ENCODE data around the gene FCGR3B. TPM values are rescaled to one million over a fixed set of nuclear protein-coding genes. Genes with fewer than 3 reads are reported as not detected.

Gene FCGR3B
- total RNA-seq (1 to 10 TPM; 6.0 to 9.2 TPM), polyA plus RNA-seq (1 to 10 TPM in 1 of 2 donors, under 1 TPM in 1; 0.64 to 2.2 TPM)

DNA sequence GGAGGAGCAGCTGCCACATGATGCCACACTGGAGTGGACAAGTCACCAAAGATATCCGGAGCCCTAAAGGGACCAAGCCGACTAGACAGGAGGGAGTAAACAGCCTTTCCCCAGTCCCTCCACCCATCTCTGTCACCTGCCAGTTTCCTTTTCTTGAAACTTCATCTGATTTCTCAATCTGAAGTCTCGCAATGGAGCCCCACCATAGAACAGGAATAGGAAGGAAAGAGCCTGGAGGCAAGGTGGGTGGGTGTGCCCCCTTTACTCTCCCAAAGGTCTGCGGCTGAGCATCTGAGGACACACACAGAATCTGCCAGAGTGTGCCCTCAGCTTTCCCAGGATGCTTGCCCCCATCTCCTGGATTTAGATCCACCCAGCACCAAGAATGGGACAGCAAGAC, at the start of gene FCGR3B:
Gene FCGR3B, minus strand, starts transcription at position 101 of the 400 bp plus-strand sequence. Its CDS starts 82 bp downstream, at position 19.
- H3K4me3 ChIP-seq (ENCODE audit: low read depth in 1 of 3, low read length in 3 of 3): no peak within 1 kb of the TSS
- H3K27ac ChIP-seq (ENCODE audit: low read depth in 1 of 2, low read length in 2 of 2): no peak within 1 kb of the TSS
- WGBS: 88% methylated on average over 4 of the region's 4 CpGs
- TF ChIP-seq, protein P1, sequence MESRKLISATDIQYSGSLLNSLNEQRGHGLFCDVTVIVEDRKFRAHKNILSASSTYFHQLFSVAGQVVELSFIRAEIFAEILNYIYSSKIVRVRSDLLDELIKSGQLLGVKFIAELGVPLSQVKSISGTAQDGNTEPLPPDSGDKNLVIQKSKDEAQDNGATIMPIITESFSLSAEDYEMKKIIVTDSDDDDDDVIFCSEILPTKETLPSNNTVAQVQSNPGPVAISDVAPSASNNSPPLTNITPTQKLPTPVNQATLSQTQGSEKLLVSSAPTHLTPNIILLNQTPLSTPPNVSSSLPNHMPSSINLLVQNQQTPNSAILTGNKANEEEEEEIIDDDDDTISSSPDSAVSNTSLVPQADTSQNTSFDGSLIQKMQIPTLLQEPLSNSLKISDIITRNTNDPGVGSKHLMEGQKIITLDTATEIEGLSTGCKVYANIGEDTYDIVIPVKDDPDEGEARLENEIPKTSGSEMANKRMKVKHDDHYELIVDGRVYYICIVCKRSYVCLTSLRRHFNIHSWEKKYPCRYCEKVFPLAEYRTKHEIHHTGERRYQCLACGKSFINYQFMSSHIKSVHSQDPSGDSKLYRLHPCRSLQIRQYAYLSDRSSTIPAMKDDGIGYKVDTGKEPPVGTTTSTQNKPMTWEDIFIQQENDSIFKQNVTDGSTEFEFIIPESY (IDR thresholded peaks at IDR 0.05): no peak
- no peak for TF ChIP-seq JUND (IDR thresholded peaks at IDR 0.05)
- TF ChIP-seq, protein P2, sequence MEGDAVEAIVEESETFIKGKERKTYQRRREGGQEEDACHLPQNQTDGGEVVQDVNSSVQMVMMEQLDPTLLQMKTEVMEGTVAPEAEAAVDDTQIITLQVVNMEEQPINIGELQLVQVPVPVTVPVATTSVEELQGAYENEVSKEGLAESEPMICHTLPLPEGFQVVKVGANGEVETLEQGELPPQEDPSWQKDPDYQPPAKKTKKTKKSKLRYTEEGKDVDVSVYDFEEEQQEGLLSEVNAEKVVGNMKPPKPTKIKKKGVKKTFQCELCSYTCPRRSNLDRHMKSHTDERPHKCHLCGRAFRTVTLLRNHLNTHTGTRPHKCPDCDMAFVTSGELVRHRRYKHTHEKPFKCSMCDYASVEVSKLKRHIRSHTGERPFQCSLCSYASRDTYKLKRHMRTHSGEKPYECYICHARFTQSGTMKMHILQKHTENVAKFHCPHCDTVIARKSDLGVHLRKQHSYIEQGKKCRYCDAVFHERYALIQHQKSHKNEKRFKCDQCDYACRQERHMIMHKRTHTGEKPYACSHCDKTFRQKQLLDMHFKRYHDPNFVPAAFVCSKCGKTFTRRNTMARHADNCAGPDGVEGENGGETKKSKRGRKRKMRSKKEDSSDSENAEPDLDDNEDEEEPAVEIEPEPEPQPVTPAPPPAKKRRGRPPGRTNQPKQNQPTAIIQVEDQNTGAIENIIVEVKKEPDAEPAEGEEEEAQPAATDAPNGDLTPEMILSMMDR (IDR thresholded peaks at IDR 0.05; ENCODE audit: low read depth, low read length, missing input control): no peak
- H3K9me3 ChIP-seq (ENCODE audit: control insufficient read depth in 4 of 4, low read length in 3 of 4): no peaks in the 10 kb centered on the region
- DNase-seq (ENCODE audit: low spot score): no peak
- no peaks in the 10 kb centered on the region for H3K27me3 ChIP-seq (ENCODE audit: control insufficient read depth in 4 of 4, insufficient read depth in 4 of 4, low read length in 3 of 4)
- H3K9ac ChIP-seq (ENCODE audit: low read depth in 1 of 2, low read length in 2 of 2): no peak within 1 kb of the TSS
- H3K36me3 ChIP-seq (ENCODE audit: control insufficient read depth in 4 of 4, insufficient read depth in 3 of 4, low read depth in 1 of 4, low read length in 3 of 4): no peaks in the 10 kb centered on the region
- H3K4me1 ChIP-seq (ENCODE audit: control insufficient read depth in 4 of 4, insufficient read depth in 4 of 4, low read length in 3 of 4): no peaks in the 10 kb centered on the region

- Histone ChIP-seq H3K4me3 (ENCODE audit: low read depth in 1 of 3, low read length in 3 of 3) (no peak overlapping the region), H3K27ac (ENCODE audit: low read depth in 1 of 2, low read length in 2 of 2) (no peak overlapping the region), H3K36me3 (ENCODE audit: control insufficient read depth in 4 of 4, insufficient read depth in 3 of 4, low read depth in 1 of 4, low read length in 3 of 4) (no peaks in the 10 kb centered on the region), H3K27me3 (ENCODE audit: control insufficient read depth in 4 of 4, insufficient read depth in 4 of 4, low read length in 3 of 4) (no peaks in the 10 kb centered on the region), H3K9me3 (ENCODE audit: control insufficient read depth in 4 of 4, low read length in 3 of 4) (no peaks in the 10 kb centered on the region), H3K4me1 (ENCODE audit: control insufficient read depth in 4 of 4, insufficient read depth in 4 of 4, low read length in 3 of 4) (peaks cover 4 to 24% (median 19%) of the 10 kb centered on the region in 4 donors), H3K9ac (ENCODE audit: low read depth in 1 of 2, low read length in 2 of 2) (no peak overlapping the region)
- DNase-seq (ENCODE audit: low spot score): no peak
- 70% methylated on average over 3 of the region's 3 CpGs for WGBS
- TF ChIP-seq GABPA (IDR thresholded peaks at IDR 0.05 in 1 of 2, conservative IDR thresholded peaks at IDR 0.05 in 1 of 2) (no peak), HNF4A (conservative IDR thresholded peaks at IDR 0.05) (no peak), YY1 (IDR thresholded peaks at IDR 0.05) (no peak), TAF1 (conservative IDR thresholded peaks at IDR 0.05) (no peak), RXRA (IDR thresholded peaks at IDR 0.05) (peak; percentile 14 to 33), NR2F2 (IDR thresholded peaks at IDR 0.05) (peak; percentile 72)
- TF ChIP-seq, protein P3, sequence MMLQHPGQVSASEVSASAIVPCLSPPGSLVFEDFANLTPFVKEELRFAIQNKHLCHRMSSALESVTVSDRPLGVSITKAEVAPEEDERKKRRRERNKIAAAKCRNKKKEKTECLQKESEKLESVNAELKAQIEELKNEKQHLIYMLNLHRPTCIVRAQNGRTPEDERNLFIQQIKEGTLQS (IDR thresholded peaks at IDR 0.05): no peak
Observed at GRCh38 chr1:161678500-161678899, 47.5 kb upstream of the FCGR3B start.

GRCh38 chr1:161676958-161677689, 46.1 kb upstream of the FCGR3B start:
- H3K36me3 ChIP-seq (ENCODE audit: control insufficient read depth in 4 of 4, insufficient read depth in 3 of 4, low read depth in 1 of 4, low read length in 3 of 4): no peaks in the 10 kb centered on the region
- no peak for DNase-seq (ENCODE audit: low spot score)
- H3K4me1 ChIP-seq (ENCODE audit: control insufficient read depth in 4 of 4, insufficient read depth in 4 of 4, low read length in 3 of 4): peaks cover 4 to 24% (median 19%) of the 10 kb centered on the region in 4 donors
- no peaks in the 10 kb centered on the region for H3K27me3 ChIP-seq (ENCODE audit: control insufficient read depth in 4 of 4, insufficient read depth in 4 of 4, low read length in 3 of 4)
- H3K9ac ChIP-seq (ENCODE audit: low read depth in 1 of 2, low read length in 2 of 2): no peak overlapping the region
- H3K9me3 ChIP-seq (ENCODE audit: control insufficient read depth in 4 of 4, low read length in 3 of 4): no peaks in the 10 kb centered on the region
- 43% methylated on average over 5 of the region's 5 CpGs for WGBS
- H3K4me3 ChIP-seq (ENCODE audit: low read depth in 1 of 3, low read length in 3 of 3): no peak overlapping the region
- no peak overlapping the region for H3K27ac ChIP-seq (ENCODE audit: low read depth in 1 of 2, low read length in 2 of 2)
- TF ChIP-seq FOXA1 (IDR thresholded peaks at IDR 0.05): peak; percentile 44
- no peak for TF ChIP-seq TAF1 (conservative IDR thresholded peaks at IDR 0.05)
- peak; percentile 48 for TF ChIP-seq SP1 (IDR thresholded peaks at IDR 0.05)
- no peak for TF ChIP-seq EGR1 (IDR thresholded peaks at IDR 0.05; ENCODE audit: low read depth in 2 of 2)
- peak; percentile 59 to 89 for TF ChIP-seq JUND (IDR thresholded peaks at IDR 0.05)
- TF ChIP-seq, protein P3 (IDR thresholded peaks at IDR 0.05): peak; percentile 21
- TF ChIP-seq RXRA (IDR thresholded peaks at IDR 0.05): peak; percentile 76 to 90
- TF ChIP-seq, protein P2 (IDR thresholded peaks at IDR 0.05; ENCODE audit: low read depth, low read length, missing input control): no peak
- no peak for TF ChIP-seq YY1 (IDR thresholded peaks at IDR 0.05)
- peak; percentile 61 to 75 for TF ChIP-seq HNF4A (conservative IDR thresholded peaks at IDR 0.05)
- TF ChIP-seq FOXA2 (IDR thresholded peaks at IDR 0.05): peak; percentile 85
- peak; percentile 47 for TF ChIP-seq HNF4G (IDR thresholded peaks at IDR 0.05)
- no peak for TF ChIP-seq MAX (IDR thresholded peaks at IDR 0.05)
- TF ChIP-seq RAD21 (IDR thresholded peaks at IDR 0.05): peak in 1 of 2 donors; percentile 14
- TF ChIP-seq NR2F2 (IDR thresholded peaks at IDR 0.05): no peak
- no peak for TF ChIP-seq GABPA (IDR thresholded peaks at IDR 0.05 in 1 of 2, conservative IDR thresholded peaks at IDR 0.05 in 1 of 2)

Data from liver (tissue), 9 donors.